ENCODE measurements around the gene SESN3. TPM values are rescaled to one million over a fixed set of nuclear protein-coding genes. Genes with fewer than 3 reads are reported as not detected.
A peak's percentile ranks its signal among the peaks of the same experiment; 100 is the strongest.
"Not testable (repeated sequence)": the region's sequence is repeated elsewhere in the genome, so short reads cannot be mapped to it uniquely, and the experiment has no call there.

Gene SESN3
- total RNA-seq, 1 donor from 2014 or later, result 59.7 TPM

DNA sequence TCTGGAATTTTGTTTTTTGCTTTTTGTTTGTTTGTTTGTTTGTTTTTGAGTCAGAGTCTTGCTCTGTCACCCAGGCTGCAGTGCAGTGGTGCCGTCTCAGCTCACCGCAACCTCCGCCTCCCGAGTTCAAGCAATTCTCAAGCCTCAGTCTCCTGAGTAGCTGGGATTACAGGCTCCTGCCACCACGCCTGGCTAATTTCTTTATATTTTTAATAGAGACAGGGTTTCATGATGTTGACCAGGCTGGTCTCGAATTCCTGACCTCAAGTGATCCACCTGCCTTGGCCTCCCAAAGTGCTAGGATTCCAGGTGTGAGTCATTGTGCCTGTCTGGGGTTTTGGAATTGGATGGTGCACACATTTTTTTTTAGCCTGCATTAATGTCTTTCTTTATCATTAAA is 20.9 kb upstream of the SESN3 start:
- not testable (repeated sequence) for DNase-seq (ENCODE audit: low spot score)

DNA sequence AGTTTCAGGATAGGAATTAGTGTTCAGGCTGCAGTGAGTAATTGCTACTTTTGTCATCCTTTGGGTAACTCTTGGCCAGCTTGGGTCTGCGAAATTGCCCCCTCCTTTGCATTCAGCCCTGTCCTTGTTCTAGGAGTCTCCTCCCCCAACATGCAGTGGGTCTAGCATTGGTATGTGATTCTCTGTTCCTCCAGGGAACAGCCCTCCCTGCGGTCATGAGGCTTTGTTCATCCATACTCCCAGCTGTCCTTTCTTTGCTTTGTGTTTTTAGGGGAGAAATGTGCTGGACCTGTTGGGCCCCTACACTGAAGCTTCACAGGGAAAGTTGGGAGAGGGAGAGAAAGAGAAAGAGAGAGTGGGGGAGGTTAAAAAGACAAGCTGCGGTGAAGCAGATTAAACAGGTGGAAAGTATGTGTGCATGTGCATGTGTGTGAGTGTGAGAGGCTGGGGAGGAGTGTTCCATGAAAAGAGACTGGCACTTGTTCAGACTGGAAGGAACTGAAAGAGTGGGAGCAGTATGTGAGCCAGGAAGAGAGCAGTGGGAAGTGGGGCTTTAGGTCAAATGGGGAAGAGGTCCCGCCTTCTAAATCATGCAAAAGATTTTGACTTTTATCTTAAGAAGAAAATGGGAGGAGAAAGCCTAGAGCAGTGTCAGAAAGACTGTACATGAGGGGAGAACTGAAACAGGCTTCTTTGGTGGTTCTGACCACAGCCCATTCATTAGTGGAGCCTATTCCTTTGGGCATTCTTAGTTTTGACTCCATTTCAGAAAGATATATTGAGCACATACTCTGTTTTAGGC is 17.9 kb upstream of the SESN3 start:
- no peak for DNase-seq (ENCODE audit: low spot score)

DNA sequence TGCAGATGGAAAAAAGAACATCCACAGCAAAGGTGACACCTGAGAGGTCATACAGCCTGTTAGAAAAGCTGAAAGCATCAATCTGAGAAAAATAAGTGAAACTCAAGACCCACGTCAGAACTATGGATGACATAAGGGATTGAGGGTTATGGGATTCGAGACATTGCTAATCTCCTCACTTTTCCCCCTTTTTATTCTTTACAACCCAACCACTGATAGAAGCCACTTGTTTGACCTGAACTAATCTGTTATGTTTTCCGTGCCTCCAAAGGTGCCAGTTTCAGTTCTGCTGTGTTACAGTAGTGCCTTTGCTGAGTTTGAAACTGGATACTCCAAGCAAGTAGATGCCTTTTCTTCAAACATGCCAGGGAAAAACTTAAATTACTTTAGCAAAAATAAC is 16.9 kb upstream of the SESN3 start:
- DNase-seq (ENCODE audit: low spot score), result no peak

DNA sequence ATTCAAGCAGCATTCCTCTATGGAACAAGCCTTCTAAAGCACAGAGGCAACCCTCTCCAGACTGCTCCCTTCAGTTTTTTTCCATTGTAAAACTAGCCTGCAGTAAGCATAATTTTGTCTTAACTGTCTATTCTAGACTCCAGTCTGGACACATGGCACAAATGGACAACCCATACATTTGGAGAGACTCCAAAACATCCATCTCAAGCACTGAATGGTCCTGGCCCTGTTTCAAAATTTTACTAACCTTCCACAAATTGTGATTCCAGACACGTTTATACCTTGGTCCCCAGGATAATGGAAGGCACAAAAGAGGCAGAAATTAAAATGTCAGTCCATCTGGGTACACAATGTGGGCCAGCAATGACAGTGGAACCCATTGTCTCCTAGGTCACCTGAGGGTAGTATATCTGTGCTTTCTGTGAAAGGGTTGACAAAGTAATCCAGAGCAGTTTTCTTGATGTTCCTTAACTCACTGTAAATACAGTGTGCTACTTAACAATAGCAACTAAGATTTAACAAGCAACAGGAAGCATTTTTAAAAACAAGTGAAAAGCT is 16.2 kb upstream of the SESN3 start:
- DNase-seq (ENCODE audit: low spot score), result no peak

DNA sequence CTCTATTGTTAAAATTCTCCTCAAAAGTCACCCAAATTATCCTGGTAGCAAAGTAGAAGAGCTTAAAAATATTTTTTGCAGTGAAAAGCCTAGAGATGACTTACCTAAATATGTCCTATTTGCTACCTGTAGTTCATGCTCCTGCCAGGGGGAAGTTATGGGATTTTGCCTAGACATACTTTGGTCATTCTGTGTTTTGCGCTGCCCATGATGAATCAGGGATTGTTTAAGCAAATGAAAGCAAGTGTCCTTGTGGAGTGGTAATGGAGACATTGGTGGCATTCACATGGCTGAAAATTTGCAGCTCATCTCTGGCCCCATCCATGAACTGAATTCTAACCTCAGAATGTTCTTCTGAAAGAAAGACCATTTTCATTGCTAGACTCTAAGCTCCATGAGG is 14.6 kb upstream of the SESN3 start:
- DNase-seq (ENCODE audit: low spot score), result no peak

DNA sequence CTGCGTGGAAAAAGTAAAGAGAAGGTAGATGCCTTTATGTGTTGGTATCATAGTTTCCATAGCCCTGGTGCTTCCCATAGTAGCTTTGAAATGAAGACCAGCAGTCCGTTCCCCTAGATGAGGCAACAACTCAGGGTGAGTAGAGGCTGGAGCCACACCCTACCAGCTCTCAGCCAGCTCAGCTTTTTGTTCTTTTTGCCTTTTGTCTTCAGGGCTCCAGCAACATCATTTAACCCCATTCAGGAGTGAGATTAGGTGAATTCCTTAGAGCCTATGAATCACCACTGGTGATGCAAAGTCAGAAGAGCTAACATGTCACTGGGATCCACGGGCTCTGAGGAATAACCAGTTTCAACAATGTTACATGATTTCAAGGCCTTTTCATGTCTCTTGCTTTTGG is 14.0 kb upstream of the SESN3 start:
- no peak for DNase-seq (ENCODE audit: low spot score)

DNA sequence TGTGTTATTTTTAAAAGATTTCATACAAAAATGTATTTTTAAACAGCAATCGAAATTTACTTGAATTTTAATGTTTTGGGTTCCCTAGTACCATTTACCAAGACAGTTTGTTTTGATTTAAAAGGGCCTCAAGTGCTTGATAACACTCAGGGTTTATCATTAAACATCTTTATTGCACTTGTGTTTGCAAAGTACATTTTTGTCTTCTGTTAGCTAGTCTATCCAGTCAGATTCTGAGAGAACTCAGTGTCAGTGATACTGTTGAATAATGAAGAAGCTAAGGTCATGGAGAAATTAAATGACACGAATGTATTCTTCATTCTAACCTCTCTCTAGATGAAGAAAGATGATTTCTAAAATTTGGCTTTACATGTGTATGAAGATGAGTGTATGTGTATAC is 12.7 kb upstream of the SESN3 start:
- DNase-seq (ENCODE audit: low spot score), result no peak

DNA sequence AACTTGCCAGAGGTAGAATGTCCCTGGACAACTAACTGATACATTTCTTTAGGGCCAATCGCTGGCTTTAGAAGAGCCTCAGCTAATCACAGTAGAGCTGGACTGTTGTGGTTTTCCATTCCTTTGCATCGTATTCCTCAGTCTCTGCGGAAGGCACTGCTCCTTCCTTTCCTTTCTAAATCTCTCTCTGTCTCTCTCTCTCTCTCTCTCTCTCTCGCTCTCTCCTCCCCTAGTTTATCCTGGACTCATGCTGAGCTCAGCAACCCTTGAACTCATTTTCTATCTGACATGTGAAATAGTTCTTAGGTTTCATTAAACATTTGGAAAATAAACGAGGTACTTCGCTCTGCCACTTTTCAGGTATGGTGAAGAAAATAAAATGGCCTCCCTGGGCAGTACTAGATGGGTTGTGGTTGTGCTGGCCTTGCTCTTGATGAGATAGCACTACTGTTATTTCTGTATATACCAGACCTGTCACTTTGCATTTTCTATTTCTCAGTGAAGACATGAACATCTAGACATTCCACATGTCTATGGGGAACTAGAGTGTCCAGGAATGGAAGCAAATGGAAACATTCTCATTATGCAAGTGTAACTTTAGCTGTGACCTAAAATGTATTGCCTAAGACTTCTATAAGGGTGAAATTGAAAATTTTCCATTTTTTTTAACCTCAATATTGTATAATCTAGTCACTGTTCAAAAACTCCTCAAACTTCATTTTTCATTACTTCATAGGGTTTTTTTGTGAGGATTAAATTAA is 12.0 kb upstream of the SESN3 start:
- DNase-seq (ENCODE audit: low spot score), result no peak

DNA sequence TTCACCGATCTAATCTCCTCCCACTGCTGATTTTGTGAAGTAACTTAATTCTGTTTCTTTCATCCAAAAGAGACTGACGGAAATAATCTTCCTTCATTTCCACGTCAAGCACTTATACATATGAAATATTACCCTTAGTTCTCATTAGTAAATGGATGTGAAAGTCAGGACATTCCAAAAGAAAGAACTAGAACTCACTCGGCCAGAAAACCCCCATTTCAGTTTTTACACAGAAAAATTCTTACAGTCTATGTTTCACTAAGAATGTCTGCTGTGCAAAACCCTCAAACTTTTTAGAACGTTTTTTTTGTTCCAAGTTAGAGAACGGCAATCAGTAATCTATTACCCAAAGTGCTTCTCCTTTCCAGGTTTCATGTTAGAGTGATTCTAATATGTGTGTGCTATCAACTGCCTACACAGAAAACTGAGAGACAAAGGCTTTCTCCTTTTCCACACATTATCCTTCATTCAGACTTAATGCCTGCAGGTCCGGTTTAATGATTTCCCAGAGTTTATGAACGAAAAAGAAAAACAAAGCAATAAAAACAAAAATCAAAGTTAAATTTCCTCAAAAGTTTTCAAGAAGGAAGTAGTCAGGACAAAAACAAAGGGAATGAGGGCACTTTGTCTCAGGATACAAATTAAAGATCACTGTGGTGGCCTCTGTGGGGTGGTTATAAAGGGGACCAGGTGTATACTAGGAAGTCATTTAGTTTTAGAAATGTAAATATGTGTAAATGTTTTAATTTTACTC is 11.3 kb upstream of the SESN3 start:
- DNase-seq (ENCODE audit: low spot score), result no peak

DNA sequence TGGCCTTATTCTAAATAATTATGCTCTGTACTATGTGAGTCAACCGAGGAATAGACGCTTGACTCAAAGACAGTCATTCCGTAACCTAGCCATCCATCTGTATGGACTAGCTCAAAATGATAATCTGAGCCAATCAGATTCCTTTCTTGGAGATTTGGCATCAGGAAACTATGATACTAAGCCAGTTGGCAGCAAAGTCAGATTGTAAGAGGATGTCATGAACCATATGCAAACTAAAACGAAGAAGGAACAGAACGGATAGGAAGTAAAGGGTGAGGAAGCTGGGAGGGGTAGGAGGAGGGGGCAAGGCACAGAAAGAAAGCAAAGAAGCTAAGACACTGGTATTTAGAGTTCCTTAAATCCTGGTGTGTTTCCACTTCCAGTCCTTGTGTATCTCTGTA is 10.7 kb upstream of the SESN3 start:
- DNase-seq (ENCODE audit: low spot score), result no peak

DNA sequence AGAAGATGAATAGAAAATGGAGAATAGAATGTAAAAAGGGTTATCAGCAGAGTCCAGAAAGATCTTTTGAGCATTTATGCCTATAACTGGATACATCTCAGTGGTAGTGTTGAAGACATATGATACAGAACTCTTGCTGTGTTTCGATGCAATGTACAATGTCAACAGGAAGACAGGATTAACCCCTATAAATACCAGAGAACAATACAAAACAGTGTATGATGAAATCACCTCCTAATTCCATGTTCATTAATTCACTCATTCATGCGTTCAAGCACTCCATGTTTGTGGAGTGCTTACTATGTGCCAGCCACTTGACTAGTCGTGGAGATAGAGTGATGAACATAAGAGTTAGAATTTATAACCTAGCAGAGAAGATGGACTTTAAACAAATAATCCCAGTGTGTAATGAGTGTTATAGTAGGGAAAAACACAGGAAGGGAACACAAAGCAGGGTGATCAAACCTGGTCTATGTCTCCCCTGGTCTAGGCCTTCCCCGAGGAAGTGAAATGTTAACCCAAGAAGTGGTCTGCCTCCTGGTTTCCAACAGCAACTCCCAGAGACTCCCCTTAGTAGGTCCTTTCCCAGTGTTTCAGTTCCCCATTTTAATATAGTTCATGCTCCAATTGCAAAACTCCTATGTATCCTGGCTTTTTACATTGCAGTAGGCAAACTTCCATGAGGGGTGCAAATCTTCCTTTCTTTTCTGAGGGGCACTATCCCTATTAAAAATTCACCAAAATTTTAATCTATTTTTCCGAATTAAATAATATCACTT is 9.1 kb upstream of the SESN3 start:
- no peak for DNase-seq (ENCODE audit: low spot score)

DNA sequence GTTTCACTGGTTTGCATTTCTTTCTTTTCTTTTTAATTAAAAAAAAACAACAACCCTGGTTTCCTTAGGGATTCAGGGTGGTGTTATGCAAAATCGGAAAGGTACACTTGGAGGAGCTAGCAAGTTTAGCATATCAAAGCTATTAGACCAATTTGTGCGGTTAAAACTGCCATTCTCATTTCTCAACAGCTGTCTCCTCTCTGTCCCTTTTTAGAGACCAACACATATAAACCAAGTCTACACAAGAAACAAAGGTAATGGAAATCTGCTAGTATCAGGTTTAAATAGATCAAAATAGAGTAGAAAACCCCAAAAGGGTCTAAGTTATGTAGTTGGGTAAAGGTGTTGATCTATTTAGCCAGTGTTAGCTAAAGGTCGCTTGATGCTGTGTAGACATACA is 1.7 kb upstream of the SESN3 start:
- DNase-seq (ENCODE audit: low spot score), result no peak

DNA sequence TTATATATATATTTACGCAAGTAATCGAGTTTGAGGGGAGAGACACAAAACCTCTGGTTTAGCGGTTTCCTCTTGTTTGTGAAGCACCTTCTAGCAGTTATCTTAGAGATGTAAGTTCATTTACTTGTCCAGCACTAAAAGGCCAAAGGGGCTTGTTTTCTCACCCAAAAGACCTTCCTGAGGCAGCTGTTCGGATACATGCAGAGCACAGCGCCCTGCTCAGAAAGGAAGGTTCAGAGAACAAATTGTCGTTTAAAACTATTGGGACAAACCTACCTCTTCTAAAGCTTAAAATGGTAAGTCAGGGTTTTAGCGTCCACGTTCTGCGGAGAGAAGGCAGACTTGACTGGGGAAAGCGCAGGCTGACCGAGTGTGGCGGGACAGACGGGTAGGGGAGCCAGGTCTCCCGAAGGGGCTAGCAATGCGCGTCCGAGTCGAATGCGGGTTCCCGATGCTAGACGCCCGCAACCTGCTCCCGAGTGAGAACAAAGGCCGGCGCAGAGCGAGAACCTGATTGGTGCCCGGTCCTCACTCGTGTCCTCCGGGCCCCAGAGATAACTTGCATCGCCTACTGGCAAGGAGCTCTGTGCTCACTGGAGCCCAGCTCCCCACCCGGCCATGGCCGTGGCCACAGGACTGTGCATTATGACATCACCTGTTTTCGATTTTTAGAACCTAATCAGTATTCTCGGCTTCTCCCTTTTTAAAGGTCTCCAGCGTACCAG is 1.0 kb upstream of the SESN3 start:
- DNase-seq (ENCODE audit: low spot score), result peak; percentile 63

DNA sequence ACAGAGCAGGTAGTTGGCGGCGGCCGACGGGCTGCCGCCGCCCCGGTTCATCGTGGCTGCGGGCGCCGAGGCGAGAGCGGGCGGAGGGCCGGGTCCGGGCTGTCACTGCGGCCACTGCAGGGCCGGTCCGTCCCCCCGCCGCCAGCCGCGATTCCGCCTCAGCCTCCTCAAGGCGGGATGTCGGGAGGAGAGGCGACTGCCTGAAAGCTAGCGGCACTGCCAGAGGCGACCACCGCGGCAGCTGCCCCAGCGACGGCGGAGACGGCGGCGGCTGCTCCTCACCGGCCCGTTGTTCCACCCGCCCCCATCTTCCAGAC is 234 bp downstream of the SESN3 start:
- DNase-seq (ENCODE audit: low spot score), result no peak

DNA sequence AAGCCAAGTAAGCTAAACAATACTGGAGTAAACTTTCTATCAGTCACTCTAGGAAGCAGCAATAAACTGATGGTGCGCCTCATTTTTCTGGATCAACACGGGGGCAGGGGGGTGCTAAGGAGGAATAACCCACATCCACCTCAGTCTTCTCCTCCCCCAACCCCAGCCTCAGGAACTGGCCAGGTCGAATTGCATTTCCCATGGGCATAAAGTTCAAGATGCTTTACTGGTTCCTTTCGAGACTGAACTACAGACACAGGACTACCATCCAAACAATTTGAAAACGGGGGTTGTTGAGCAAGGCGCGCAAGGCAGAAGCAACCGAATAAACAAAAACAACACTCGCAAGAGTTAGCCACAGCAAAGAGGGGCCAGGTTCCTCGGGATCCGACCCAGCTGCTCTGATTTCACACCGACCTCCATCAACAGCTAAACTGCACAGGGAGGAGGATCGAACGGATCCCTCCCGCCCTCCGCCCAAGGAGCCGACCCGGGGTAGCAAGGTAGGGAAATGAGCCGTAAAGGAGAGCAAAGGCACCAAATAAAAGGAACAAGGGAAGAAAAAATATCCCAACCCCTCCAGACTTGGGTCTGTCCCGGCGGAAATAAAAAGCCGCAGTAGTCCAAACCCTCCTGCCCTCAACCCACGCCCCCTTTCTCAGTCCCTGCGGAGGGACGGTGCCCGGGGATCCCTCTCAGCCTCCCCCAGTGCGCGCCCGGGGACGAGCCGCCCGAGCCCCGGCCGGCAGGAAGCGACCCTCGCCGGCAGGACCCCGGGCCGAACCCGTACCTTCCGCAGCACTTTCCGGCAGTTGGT is 801 bp downstream of the SESN3 start:
- peak; percentile 59 for DNase-seq (ENCODE audit: low spot score)

DNA sequence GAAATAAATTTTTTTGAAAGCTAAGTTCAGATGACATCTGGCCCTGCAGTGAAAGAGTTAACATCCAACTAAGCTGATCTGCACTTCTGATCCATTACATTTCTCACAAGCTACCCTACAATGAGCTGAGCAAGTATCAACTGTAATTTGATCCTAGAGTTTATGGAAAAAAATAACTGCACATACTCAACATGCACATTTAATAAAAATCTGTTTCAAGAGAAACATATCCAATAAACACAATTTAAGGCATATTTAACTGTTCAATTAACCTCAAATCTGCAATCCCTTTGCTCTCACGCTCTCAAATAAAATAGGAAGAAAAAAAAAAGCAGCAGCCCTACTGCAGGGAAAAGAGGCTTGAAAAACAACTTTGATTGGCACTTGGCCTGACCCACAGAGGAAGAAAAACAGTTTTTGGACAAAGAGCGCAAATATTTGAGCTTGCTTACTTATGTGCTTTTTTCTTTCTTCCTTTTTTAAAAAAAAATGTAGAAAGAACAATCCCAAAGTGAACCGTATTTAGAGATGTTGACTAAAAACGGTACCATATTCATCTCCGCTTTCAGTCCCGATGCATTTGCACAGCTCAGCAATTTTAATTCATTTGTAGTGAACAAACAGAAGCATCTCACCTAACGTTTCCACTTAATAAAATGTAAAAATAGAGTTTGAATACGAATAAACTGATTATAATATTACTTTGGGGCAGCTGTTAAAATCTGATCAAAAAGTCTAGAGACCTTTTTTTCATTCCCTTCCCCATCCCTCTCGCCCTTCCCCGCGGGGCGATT is 1.6 kb downstream of the SESN3 start:
- peak; percentile 75 for DNase-seq (ENCODE audit: low spot score)

DNA sequence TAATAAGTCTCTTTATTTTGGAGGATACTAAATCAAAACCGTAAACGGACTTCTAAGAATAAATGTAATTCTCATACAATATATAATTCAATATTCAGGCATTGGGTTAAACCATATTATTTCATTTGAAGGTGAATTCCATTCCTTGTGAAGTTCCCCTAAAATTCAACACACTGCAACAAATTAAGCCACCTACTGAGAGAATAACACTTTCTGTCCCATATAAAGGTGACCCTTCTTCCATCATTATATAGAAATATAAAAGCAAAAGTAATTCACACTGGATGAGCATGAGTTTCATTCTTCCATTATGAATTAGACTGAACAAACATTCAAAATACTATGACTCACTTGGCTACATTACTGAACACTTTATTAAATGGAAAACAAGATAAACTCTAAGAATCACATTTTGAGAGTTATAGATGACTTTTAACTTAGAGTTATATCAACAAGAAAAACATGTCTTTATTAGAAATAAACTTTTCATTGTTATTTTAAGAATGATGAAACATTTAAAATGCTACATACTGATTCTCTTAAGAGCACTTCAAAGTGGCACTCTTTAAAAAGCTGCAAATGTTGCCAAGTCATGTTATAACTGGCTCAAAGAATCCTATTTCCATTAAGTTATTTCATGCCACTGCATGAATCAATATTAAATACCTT is 2.8 kb downstream of the SESN3 start:
- DNase-seq (ENCODE audit: low spot score), result peak; percentile 18

DNA sequence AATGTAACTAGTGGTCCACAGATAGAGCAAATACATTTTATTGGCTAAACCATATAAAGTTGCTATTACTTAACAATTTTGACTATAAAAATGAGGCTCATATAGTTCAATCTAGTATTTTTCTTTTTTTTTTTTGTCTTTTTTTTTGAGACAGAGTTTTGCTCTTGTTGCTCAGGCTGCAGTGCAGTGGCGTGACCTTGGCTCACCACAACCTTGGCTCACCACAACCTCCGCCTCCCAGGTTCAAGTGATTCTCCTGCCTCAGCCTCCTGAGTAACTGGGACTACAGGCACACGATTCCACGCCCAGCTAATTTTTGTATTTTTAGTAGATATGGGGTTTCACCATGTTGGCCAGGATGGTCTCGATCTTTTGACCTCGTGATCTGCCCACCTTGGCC is 3.9 kb downstream of the SESN3 start:
- DNase-seq (ENCODE audit: low spot score), result not testable (repeated sequence)

DNA sequence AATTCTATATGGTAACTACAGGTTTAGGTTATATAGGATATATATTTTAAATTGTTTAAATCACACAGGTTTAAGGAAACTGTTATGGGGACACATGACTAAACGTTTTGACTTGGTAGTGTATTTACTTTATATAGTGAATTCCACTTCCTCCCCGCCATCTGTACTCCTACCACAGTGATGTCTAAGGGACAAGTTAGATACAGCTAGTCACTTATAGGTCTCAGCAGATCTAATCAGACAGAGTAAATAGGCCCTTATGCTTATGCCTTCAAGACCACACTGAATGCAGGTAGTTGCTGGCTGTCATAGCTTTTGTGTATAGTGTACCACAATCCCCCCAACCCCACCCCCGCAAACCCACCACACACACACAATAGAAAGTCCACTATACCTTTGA is 8.2 kb downstream of the SESN3 start:
- no peak for DNase-seq (ENCODE audit: low spot score)

Measured in umbilical cord (tissue), 2 donors.